Uterus (tissue), 2 donors: ENCODE data around the gene ALOX5.

ENCODE experiments used
- CTCF ChIP-seq, 4 experiments: fragments of 200-600 bp in 2 of 4; fragments of 450-650 bp in 2 of 4; sonication (generic) in 2 of 4; IDR thresholded peaks; one replicate each; pipeline ENCODE4 v1.5.1; 2016 to 2019; ENCODE audit warnings: antibody characterized with exemption in 4 of 4, mild to moderate bottlenecking in 2 of 4, moderate library complexity in 1 of 4
- POLR2A ChIP-seq, 2 donors: fragments of 450-650 bp; IDR thresholded peaks; one replicate each; pipeline ENCODE4 v1.6.1; 2016; ENCODE audit warnings: antibody characterized with exemption in 2 of 2, mild to moderate bottlenecking in 1 of 2, moderate library complexity in 1 of 2

GRCh38 chr10:45433716-45434469, 59.9 kb downstream of the ALOX5 start:
- no peak for TF ChIP-seq CTCF (IDR thresholded peaks at IDR 0.05)
- no peak for TF ChIP-seq POLR2A (IDR thresholded peaks at IDR 0.05)
